Keratinocyte (primary cell): Measurements from ENCODE around the gene EGFR. TPM values are rescaled to one million over a fixed set of nuclear protein-coding genes. Genes with fewer than 3 reads are reported as not detected.

Source experiments
- DNase-seq: peaks from one replicate; pipeline ENCODE4 v3.0.0-alpha.2; 2011; ENCODE audit warnings: low read depth, missing footprints, low spot score
- FAIRE-seq: peaks from 2 replicates; lab custom pipeline; 2011; peaks lifted over from hg19 to GRCh38; lab: Jason Lieb, UNC
- H2AFZ ChIP-seq: 2 replicates; pipeline ENCODE4 v1.6.0; 2012; ENCODE audit warnings: low read length, control low read depth, inconsistent platforms; ENCODE audit not compliant: control insufficient read depth
- H3K27ac ChIP-seq: 2 replicates; pipeline ENCODE4 v1.5.1; 2011; ENCODE audit warnings: low read length; ENCODE audit not compliant: control insufficient read depth, insufficient read depth
- H3K27me3 ChIP-seq: 3 replicates; pipeline ENCODE4 v1.6.0; 2011; ENCODE audit warnings: low read length; ENCODE audit not compliant: control insufficient read depth, insufficient read depth; ENCODE audit errors: extremely low read depth
- H3K36me3 ChIP-seq, 2 experiments: 2 replicates in 1 of 2; 3 replicates in 1 of 2; pipeline ENCODE4 v1.5.1; 2011; ENCODE audit warnings: low read length in 2 of 2, mild to moderate bottlenecking in 1 of 2; ENCODE audit not compliant: control insufficient read depth in 2 of 2, insufficient read depth in 2 of 2; ENCODE audit errors: extremely low read depth in 1 of 2
- H3K4me1 ChIP-seq: 3 replicates; pipeline ENCODE4 v1.5.1; 2011; ENCODE audit warnings: low read length; ENCODE audit not compliant: control insufficient read depth, insufficient read depth; ENCODE audit errors: extremely low read depth
- H3K4me2 ChIP-seq: 3 replicates; pipeline ENCODE4 v1.6.0; 2011; ENCODE audit warnings: low read depth, low read length; ENCODE audit not compliant: control insufficient read depth, insufficient read depth; ENCODE audit errors: extremely low read depth
- H3K4me3 ChIP-seq, 3 experiments: fragments of 200-600 bp in 1 of 3; sonication (generic) in 1 of 3; 2 replicates in 2 of 3; 3 replicates in 1 of 3; pipeline ENCODE4 v1.5.1; 2011 to 2016; ENCODE audit warnings: low read length in 3 of 3, mild to moderate bottlenecking in 3 of 3, control low read depth in 2 of 3, inconsistent platforms in 1 of 3, low read depth in 1 of 3, mixed read lengths in 1 of 3, mixed run types in 1 of 3, moderate library complexity in 1 of 3; ENCODE audit not compliant: control insufficient read depth in 2 of 3, insufficient read depth in 2 of 3; ENCODE audit errors: extremely low read depth in 1 of 3
- H3K79me2 ChIP-seq: 2 replicates; pipeline ENCODE4 v1.6.0; 2012; ENCODE audit warnings: low read length; ENCODE audit not compliant: control insufficient read depth, insufficient read depth
- H3K9ac ChIP-seq: 3 replicates; pipeline ENCODE4 v1.6.0; 2011; ENCODE audit warnings: low read length; ENCODE audit not compliant: control insufficient read depth, insufficient read depth; ENCODE audit errors: extremely low read depth
- H3K9me1 ChIP-seq: 3 replicates; pipeline ENCODE4 v1.6.0; 2011; ENCODE audit warnings: low read length; ENCODE audit not compliant: control insufficient read depth, insufficient read depth; ENCODE audit errors: extremely low read depth
- H3K9me3 ChIP-seq: 2 replicates; pipeline ENCODE4 v1.5.1; 2012; ENCODE audit warnings: low read depth, low read length; ENCODE audit not compliant: control insufficient read depth
- H4K20me1 ChIP-seq: 3 replicates; pipeline ENCODE4 v1.6.0; 2011; ENCODE audit warnings: low read length; ENCODE audit not compliant: control insufficient read depth, insufficient read depth; ENCODE audit errors: extremely low read depth
- EZH2 ChIP-seq: IDR thresholded peaks from one replicate; pipeline ENCODE4 v1.6.1; 2012; ENCODE audit warnings: inconsistent platforms, mild to moderate bottlenecking, low read length, moderate library complexity
- dilution Hi-C: fragments of 300-500 bp; cut with MboI; formaldehyde crosslinking; loops from one replicate; pipeline ENCODE4 v1.7.0; 2020; ENCODE audit warnings: low sequenced_read_pairs; ENCODE audit not compliant: extremely low pct_ligation_motif_present
- polyA plus RNA-seq, 5 experiments: library from polyadenylated mRNA; depleted of rRNA in 3 of 5; stranded (reverse) in 3 of 5; stranded (forward) in 1 of 5; unstranded in 1 of 5; fragments of >200 nt; gene quantifications; 1 replicate in 1 of 5; 2 replicates in 3 of 5; 3 replicates in 1 of 5; pipeline versions ENCODE4 v1.2.1 to v1.2.3, GENCODE V29; 2011 to 2012; ENCODE audit warnings: missing spikeins in 2 of 5, low read depth in 1 of 5, low replicate concordance in 1 of 5
- TF ChIP-seq, protein P1 (sequence below), 3 experiments: IDR thresholded peaks in 1 of 3; conservative IDR thresholded peaks in 1 of 3; optimal IDR thresholded peaks in 1 of 3; 2 replicates in 2 of 3; 3 replicates in 1 of 3; pipeline versions ENCODE3 to v1.5.1; 2011; ENCODE audit warnings: low read length in 3 of 3, mild to moderate bottlenecking in 3 of 3, moderate library complexity in 2 of 3, control low read depth in 1 of 3, inconsistent platforms in 1 of 3; ENCODE audit not compliant: insufficient read depth in 2 of 3; ENCODE audit errors: extremely low read depth in 1 of 3

Gene EGFR
- polyA plus RNA-seq, 1 donor (not counting 4 experiments of a cell fraction or from before 2014, with no cell fraction given): 120 TPM

DNA sequence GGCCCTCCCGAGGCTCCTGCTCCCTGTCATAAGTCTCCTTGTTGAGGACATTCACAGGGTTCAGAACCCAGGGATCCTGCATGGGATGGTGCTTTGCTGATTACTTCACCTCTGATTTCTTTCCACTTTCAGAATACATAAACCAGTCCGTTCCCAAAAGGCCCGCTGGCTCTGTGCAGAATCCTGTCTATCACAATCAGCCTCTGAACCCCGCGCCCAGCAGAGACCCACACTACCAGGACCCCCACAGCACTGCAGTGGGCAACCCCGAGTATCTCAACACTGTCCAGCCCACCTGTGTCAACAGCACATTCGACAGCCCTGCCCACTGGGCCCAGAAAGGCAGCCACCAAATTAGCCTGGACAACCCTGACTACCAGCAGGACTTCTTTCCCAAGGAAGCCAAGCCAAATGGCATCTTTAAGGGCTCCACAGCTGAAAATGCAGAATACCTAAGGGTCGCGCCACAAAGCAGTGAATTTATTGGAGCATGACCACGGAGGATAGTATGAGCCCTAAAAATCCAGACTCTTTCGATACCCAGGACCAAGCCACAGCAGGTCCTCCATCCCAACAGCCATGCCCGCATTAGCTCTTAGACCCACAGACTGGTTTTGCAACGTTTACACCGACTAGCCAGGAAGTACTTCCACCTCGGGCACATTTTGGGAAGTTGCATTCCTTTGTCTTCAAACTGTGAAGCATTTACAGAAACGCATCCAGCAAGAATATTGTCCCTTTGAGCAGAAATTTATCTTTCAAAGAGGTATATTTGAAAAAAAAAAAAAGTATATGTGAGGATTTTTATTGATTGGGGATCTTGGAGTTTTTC, 186.5 kb downstream of the EGFR start:
- Histone ChIP-seq H3K4me1 (no peaks in the 10 kb centered on the region), H3K4me3 (no peak overlapping the region), H3K27ac (no peak overlapping the region), H3K9me3 (no peaks in the 10 kb centered on the region), H3K9me1 (peaks cover 3% of the 10 kb centered on the region), H4K20me1 (peaks cover 11% of the 10 kb centered on the region), H3K36me3 (peaks cover 66 to 80% of the 10 kb centered on the region in 2 experiments), H3K27me3 (no peaks in the 10 kb centered on the region), H3K4me2 (no peak overlapping the region), H2AFZ (no peak overlapping the region), H3K9ac (no peak overlapping the region), H3K79me2 (peaks cover 5% of the 10 kb centered on the region)
- dilution Hi-C loops: no loop called here
- FAIRE-seq (no peak), DNase-seq (no peak)
- TF ChIP-seq, protein P1, sequence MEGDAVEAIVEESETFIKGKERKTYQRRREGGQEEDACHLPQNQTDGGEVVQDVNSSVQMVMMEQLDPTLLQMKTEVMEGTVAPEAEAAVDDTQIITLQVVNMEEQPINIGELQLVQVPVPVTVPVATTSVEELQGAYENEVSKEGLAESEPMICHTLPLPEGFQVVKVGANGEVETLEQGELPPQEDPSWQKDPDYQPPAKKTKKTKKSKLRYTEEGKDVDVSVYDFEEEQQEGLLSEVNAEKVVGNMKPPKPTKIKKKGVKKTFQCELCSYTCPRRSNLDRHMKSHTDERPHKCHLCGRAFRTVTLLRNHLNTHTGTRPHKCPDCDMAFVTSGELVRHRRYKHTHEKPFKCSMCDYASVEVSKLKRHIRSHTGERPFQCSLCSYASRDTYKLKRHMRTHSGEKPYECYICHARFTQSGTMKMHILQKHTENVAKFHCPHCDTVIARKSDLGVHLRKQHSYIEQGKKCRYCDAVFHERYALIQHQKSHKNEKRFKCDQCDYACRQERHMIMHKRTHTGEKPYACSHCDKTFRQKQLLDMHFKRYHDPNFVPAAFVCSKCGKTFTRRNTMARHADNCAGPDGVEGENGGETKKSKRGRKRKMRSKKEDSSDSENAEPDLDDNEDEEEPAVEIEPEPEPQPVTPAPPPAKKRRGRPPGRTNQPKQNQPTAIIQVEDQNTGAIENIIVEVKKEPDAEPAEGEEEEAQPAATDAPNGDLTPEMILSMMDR (optimal IDR thresholded peaks at IDR 0.05 in 1 of 3, IDR thresholded peaks at IDR 0.05 in 1 of 3, conservative IDR thresholded peaks at IDR 0.05 in 1 of 3; ENCODE audit: extremely low read depth in 1 of 3, insufficient read depth in 2 of 3, low read length in 3 of 3): no peak
- no peak for TF ChIP-seq EZH2

DNA sequence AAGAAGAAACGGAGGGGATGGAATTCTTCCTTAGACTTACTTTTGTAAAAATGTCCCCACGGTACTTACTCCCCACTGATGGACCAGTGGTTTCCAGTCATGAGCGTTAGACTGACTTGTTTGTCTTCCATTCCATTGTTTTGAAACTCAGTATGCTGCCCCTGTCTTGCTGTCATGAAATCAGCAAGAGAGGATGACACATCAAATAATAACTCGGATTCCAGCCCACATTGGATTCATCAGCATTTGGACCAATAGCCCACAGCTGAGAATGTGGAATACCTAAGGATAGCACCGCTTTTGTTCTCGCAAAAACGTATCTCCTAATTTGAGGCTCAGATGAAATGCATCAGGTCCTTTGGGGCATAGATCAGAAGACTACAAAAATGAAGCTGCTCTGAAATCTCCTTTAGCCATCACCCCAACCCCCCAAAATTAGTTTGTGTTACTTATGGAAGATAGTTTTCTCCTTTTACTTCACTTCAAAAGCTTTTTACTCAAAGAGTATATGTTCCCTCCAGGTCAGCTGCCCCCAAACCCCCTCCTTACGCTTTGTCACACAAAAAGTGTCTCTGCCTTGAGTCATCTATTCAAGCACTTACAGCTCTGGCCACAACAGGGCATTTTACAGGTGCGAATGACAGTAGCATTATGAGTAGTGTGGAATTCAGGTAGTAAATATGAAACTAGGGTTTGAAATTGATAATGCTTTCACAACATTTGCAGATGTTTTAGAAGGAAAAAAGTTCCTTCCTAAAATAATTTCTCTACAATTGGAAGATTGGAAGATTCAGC, 187.6 kb downstream of the EGFR start:
- peaks cover 8% of the 10 kb centered on the region for H4K20me1 ChIP-seq
- no peak overlapping the region for H3K27ac ChIP-seq
- no peak for TF ChIP-seq EZH2
- DNase-seq: no peak
- H3K9ac ChIP-seq: no peak overlapping the region
- H3K36me3 ChIP-seq: peaks cover 61 to 70% of the 10 kb centered on the region in 2 experiments
- H3K4me1 ChIP-seq: no peaks in the 10 kb centered on the region
- dilution Hi-C loops: no loop called here
- FAIRE-seq: no peak
- no peaks in the 10 kb centered on the region for H3K27me3 ChIP-seq
- H3K9me1 ChIP-seq: peaks cover 3% of the 10 kb centered on the region
- no peak overlapping the region for H2AFZ ChIP-seq
- H3K4me3 ChIP-seq: no peak overlapping the region
- H3K9me3 ChIP-seq: no peaks in the 10 kb centered on the region
- H3K4me2 ChIP-seq: no peak overlapping the region
- H3K79me2 ChIP-seq: peaks cover 5% of the 10 kb centered on the region
